GDM1 (cell line): ENCODE measurements around the gene H2BK1.

Experiments used
- DNase-seq: peaks from one replicate; lab custom pipeline; 2025; lab: John Stamatoyannopoulos, UW

Gene H2BK1

DNA sequence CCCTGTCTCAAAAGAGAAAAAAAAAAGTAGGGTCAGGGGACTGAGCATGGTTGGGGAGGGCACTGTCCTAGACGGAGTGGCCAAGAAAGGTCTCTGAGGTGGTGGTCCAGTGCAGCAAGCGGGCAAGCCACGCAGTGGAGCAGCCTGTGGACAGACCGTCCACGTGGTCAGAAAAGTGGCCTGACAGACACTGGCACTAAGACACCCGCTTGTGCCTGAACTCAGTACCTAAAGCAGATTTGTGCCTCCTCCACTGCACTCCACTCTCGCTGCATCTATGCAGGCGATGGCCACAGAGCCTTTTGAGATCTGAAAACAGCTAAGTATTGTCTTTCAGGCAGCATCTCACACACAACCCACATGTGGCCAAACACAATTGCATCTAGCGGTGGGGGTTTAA is 32.1 kb downstream of the H2BK1 start:
- DNase-seq: no peak

DNA sequence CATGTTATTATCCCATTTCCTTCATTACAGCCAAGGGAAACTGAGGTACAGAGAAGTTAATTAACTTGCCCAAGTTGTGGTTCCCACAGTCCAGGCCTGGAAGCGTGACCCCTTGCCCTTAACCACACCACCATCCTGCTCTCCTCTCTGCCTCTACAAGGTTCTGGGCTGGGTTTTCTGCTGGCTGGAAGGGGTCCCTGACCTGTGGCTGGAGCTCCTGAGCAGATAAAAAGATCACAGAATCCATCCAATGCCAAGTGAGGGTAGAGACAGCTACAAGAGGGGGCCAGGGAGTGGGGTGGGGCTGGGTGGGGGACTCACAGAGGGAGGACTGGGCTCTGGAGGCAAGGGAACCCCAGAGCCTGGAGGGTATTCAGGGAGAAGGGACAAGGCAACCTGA is 33.0 kb downstream of the H2BK1 start:
- DNase-seq: no peak

DNA sequence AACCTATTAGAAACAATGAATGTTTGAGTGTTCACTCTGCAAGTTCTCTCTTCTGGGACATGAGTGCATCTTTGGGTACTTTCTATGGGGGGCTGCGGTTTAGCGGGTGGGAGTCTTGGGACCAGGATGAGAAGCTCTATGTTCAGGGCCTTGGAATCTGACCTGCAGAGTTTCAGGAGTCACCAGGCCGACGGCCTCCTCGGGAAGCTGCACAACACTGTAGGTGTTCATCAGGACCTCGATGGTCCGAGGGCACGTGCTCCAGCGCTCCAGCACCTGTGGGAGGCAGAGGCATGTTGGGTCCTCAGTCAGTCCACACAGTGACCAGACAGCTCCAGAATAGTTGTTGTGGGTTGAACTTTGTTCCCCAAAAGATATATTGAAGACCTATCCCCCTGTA is 33.9 kb downstream of the H2BK1 start:
- no peak for DNase-seq

DNA sequence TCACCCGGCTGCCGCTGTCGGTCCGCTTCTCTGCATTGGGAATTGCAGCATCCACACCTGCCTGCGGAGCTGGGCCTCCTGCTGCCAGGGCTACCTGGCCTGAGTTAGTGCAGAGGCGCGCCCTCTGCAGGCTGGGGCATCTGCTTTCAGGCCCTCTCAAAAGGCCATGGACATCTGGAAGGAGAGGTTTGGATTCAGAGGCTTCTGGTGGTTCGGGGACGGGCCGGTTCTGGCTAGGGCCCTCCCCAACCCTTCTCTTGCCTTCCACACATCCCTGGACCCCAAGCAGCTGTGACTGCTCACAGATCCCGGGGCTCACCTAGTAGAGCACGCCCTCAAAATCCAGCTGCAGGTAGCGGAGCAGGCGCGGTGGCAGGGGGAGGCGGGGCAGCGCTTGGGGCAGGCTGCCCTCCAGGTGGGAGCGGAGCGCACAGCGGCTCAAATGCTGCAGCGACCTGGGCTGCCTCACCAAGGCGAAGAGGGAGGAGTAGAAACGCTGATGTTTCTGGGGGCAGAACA is 34.4 kb downstream of the H2BK1 start:
- DNase-seq: no peak

DNA sequence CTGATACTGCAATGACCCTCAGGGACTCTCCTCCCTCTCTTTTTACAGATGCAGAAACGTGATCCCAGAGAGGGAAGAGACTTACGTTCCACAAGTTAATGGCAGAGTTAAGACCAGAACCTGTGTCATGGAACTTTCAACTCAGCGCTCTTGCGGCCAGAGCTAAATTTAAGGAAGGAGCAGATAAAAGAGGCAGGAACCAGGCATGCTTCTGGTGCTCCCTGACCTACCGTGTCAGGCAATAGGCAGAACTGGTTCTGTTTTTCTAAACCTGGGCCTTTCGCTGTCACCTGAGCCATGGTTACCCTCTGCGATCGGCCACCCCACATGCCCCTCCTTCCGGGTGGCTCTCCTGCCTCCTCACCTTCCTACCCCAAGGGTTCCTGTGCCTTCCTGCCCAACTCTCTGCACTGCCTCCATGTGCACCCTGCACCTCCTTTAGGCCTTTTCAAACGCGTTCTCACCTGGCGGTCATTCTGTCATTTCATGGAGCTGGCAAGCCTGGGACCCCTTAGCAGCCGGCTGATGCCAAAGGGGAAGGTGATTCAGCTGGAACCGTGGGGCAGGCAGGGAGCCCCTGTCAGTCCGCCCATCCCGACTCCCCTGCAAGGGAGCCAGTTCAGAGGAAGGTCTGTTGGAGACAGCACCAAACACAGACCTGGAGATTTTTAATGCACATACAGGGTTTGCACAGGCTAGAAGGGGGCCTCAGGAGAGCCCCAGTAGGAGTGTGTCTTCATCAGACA is 35.1 kb downstream of the H2BK1 start:
- no peak for DNase-seq

DNA sequence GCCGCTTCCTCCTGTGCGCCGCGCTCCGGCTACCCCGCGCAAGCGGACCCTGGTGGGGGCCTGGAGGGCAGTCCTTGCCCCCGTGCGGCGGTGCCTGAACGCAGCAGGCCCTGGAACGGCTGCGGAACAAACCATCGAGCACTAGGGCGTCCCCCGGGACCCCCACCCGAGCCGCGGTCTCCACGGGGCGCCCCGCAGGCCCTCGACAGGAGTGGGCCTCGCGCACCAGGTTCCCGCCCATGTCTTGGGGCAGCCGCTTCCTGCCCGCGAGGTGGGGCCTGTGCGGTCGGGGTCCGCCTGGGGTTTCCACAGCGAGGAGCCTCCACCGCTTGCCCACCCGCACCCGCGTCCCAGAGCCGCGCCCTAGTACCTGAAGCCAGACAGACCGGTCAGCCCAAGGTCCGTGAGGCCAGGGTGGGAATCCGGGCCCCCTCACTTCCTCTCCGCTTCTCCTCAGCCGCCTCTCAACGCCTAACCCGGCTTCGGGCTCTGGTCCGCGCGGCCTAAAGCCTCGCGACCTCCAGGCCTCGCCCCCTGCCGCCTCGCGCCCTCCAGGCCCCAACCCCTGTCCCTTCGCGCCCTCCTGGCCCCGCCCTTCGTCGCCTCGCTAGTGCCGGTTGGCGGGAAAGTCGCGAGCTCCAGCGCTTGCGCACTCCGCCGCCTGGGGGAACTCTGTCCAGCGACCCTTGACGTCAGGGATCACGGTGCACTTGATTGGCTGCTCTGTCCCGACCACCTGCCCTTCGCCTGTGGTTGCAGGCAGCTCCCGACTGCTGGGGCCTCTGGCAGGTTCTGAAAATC is 35.8 kb downstream of the H2BK1 start:
- DNase-seq: no peak

DNA sequence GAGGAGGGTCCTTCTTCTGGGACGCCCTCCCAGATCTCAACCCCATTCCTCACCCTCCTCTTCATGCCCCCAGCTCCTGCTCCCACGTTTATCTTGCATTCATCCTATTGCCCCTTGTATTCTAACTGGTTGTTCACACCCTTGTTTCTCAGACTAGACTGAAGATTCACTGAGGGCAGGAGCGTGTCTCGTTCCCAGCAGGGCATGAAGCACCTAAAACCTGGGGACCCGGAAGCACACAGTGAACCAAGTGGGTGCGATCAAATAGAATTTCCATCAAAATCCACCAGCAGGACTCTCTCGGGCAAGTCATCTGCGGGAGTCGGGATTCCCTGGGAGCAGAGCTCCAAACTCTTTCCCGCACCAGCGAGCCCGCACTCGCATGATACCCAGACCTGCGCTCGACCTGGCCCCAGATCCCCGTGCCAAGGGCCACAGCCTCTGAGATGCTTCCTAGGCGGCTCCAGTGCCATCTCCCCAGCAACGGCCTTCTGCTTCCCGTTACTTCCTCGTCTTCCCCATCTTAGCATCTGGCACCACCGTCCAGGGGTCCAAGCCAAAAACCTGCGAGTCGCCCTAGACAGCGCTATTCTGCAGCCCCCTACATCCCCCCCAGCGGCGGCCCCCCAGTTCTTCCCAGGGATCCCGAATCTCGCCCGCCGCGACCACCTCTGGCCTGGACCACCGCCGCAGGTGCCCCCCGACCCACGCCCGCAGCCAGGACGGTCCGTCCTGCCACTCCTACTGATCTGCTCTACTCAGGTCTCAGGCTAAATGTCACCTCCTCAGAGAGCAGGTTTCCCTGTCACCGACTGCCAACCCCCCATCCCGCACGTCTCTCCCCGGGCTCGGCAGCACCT is 36.7 kb downstream of the H2BK1 start:
- DNase-seq: no peak

DNA sequence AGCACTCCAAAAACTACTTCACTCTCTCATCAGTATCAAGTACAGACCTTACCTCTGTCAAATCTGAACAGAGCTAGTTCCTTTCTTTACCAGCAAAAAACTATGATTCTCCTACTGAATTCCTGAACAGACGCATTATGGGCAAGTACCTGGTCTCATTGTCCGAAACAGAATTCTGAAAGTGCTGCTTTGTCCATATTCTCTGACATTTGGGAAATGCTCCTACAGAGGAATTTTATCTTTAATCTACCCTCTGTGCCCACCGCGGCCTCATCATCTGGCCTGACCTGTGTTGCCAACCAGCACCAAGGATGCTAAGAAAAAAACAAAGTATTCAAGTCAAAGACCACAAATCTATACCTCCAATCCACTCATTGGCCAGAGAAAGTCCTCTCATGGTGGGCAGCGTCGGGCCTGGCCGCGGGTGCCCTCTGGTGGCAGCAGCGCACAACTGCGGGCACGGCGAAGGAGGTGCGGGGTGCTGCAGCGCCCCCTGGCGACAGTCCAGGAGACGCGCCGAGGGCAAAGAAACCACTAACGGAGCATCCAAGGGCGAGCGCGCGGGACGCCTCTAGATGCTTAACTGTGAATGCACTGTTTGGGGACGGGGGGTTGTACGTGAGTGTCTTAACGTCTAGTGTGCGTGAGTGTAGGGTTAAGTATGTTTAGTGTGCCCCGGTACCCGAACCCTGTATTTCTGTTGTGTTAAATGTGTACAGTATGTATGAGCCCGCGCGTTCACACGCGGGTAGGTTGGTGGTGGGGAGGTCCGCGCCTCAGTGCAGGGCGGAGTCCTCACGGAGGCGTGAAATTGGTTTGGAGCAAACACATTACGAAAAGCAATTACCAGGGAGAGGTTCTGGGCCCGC is 37.8 kb downstream of the H2BK1 start:
- peak; percentile 54 for DNase-seq

DNA sequence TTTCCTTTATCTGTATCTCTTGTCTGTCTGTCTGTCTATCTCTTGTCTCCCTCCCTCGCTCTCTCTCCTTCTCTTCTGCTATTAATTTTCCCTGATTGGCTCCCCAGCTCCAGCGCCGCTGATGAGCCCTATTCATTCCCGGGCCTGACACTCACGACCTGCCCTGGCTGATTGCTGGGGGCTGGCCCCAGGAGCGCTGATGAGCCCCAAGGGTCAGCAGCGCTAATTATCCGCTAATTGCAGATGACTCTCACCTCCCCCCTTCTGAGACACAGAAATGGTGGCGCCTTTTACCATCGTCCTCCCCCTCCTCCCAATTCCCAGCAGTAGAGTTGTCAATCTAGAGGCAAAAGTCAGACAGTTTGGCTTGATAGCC is 41.5 kb downstream of the H2BK1 start:
- no peak for DNase-seq

DNA sequence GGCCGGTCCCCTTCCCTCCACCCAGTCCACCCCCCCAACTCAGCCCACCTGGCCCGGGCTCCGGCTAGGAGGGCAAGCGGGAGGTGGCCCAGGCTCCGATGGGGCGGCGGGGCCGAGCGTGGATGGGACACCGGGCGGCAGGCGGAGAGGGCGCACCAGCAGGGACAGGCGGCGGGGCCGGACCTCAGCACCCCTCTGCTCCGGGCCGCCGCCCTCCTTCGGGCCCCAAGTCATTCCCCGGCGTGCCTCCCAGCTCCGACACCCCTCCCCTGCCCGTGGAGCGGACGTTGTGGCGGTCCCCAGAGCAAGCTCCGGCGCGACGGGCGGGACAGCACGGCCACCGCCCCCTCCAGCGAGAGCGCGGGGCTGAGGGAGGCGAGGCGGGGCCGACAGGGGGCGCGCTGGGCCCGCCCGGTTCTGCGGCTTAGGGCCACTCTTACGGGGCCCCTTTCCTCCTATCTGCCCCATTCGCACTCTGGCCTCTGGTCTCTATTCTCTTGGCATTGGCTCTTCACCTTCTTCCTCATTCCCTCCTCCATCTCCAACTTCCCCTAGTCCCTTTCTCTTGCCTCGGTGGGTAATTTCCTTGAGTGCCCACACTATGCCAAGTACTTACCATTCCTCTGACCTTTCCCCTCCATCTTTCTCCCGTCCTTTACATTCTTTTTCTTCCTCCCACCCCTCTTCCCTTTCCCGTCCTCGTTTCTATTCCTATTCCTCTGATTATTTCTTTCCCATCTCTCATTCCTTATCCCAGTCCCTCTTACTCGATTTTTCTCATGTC is 42.1 kb downstream of the H2BK1 start:
- DNase-seq: peak; percentile 20

DNA sequence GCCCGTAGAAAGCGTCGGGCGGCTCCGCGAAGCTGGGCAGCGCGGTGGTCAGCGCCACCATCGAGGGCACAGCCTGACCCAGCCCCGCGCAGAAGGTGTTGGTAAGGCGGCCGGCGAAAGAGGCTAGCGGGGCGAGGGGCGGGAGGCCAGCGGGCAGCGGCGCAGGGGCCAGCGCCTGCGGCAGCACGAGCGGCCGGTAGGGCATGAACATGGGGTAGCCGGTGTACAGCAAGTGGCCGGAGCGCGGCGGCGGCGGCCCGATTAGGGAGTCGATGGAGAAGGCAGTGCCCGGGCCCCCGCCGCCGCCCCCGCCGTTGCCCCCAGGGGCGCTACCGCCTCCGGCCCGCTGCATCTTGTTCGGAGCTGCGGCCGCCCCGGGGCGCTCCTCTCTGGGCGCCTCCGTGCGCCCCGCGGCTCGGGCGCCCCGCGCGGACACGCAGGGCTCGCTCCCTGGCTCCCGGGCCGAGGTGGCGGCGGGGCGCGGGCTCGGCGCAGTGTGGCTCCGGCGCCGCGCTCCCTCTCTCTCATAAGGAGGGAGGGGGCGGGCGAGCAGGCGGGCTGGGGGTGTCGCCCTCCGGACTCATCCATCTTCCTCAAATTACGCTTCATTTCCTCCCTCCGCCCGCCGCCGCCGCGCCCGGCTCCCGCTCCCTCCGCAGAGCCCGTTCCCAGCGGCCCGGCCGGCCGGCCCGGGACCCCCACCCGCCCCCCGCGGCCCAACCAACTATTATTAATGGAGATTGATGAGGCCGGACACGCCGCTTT is 42.9 kb downstream of the H2BK1 start, which contains the start of gene GBX1:
Gene GBX1, minus strand, starts transcription at position 498 of the 765 bp plus-strand sequence. Its CDS starts 146 bp downstream, at position 352.
- no peak for DNase-seq

DNA sequence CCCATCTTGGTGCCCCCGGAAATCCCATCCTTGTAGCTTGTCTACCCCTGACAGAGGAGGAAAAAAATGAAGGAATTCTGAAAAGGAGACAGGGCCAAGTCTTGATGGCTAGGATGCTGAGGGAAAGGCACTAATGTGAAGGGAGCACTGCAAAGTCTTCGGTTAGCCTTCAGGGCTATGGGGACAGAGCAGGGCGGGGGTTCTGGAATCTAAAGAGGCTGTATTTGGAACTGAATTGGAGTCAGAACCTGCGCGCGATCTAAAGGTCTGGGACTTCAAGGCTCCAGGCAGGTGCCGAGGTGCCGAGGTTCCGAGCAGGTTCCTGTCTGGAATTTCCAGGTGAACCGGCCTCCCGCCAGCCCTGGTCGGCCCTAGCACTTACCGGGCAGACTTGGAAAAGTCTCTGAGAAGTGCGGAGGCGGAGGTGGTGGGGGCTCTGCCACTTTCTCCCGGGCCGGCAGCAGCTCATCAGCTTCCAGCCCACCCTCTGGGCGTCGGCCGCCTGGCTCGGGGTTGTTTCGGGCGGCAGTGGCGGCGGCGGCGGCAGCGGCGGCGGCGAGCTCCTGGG is 43.6 kb downstream of the H2BK1 start:
- no peak for DNase-seq

DNA sequence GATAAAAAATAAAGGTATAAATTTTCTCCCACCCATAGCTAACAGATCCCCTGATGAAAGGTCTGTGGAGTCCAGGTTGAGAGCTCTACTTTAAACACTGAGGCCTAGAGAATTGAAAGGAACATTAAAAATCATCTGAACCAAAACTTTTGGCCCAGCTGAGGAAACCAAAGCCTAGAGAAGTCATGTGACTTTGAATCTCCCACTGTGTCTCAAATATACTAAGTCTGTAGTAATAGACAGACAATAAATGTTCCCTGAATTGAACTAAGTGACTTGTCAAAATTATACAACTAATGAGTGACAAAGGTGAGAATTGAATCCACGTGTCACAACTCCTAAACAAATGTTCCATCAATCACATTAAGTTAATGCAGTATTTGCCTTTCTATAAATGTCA is 48.5 kb downstream of the H2BK1 start:
- DNase-seq: no peak
